Astrocyte of the spinal cord (primary cell): ENCODE data around the gene MAPKBP1.

Experiments
- DNase-seq: peaks from one replicate; pipeline ENCODE4 v3.0.0; 2011; ENCODE audit warnings: low read depth, low spot score
- H3K4me3 ChIP-seq: 2 replicates; pipeline ENCODE4 v1.5.1; 2011; ENCODE audit warnings: low read depth, mild to moderate bottlenecking, low read length, moderate library complexity
- in situ Hi-C: cut with HindIII; loops from 2 replicates; pipeline ENCODE4 v1.10.0; 2017; ENCODE audit warnings: low sequenced_read_pairs
- TF ChIP-seq, protein P1 (sequence below): IDR thresholded peaks from 2 replicates; pipeline ENCODE4 v1.5.1; 2012; ENCODE audit warnings: low read depth, mild to moderate bottlenecking, low read length, inconsistent platforms

The MAPKBP1 gene

DNA sequence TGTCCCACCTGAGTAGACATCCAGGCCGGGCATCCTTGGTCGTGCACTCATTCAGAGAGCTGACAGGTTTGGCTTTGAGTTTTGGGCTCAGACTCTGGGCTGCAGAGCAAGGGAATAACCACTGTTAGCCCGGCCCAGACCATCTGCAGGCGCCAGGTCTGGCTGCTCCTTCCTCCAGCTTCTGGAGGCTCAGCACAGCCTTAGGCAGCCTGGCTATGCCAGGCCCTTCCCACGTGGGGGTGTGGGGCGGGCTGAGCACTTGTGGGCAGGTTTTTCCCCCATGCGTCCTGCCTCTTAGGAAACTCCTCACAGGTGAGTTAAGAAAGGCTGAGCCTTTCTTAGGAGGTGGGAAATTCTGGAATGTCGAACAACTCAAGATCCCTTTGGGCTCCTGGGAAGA is 75.6 kb downstream of the MAPKBP1 start:
- DNase-seq, result no peak
- in situ Hi-C loops, result no loop called here
- no peak overlapping the region for H3K4me3 ChIP-seq
- TF ChIP-seq, protein P1, sequence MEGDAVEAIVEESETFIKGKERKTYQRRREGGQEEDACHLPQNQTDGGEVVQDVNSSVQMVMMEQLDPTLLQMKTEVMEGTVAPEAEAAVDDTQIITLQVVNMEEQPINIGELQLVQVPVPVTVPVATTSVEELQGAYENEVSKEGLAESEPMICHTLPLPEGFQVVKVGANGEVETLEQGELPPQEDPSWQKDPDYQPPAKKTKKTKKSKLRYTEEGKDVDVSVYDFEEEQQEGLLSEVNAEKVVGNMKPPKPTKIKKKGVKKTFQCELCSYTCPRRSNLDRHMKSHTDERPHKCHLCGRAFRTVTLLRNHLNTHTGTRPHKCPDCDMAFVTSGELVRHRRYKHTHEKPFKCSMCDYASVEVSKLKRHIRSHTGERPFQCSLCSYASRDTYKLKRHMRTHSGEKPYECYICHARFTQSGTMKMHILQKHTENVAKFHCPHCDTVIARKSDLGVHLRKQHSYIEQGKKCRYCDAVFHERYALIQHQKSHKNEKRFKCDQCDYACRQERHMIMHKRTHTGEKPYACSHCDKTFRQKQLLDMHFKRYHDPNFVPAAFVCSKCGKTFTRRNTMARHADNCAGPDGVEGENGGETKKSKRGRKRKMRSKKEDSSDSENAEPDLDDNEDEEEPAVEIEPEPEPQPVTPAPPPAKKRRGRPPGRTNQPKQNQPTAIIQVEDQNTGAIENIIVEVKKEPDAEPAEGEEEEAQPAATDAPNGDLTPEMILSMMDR, result no peak

DNA sequence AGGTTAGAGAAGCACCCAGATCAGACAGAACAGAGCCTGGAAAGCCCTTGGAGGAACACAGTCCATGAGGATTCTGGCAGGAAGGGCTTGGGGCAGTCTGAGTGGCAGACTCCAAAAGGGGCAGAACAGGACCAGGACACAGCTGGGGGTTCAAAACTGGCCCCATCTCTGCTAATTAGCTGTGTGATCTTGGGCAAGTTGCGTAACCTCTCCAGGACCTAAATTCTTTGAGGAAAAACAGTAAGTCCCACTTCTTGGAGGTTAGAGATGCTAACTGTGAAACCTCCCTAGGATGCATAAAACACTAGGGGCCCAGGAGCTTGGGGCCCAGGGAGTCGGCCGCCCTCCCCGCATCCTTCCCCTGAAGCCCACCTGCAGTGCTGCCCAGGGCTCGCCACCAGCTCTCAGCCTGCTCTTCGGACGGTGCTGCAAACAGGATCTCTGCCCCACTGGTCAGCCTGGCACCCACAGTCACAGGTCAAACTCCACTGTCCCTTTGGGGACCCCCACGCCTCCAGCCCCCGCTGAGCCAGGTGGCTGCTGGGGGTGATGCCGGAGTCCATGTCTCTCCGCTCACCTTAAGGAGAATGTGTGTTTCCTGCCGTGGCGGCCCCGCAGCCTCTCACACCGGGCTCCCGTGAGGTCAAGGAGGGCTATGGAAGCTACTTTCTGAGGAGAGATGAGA is 76.3 kb downstream of the MAPKBP1 start:
- no peak for DNase-seq
- H3K4me3 ChIP-seq, result no peak overlapping the region
- in situ Hi-C loops, result no loop called here
- TF ChIP-seq, protein P1, result no peak

DNA sequence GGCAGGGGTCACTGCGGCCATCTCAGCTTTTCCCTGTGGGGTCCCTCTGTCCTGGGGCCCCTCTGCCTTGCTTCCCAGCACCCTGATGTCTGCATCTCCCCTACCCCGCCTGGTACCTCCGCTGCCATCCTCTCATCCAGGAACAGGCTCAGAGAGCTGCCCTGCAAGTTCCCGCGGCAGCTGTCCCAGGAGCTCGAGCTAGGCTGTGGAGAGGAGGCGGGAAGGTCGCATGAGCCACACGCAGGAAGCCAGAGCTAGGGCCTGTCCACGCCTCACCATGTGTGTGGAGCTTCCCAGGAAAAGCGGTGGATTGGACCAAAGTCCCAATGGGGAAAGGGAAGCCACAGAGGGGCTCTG is 76.9 kb downstream of the MAPKBP1 start:
- TF ChIP-seq, protein P1, result no peak
- DNase-seq, result no peak
- no peak overlapping the region for H3K4me3 ChIP-seq
- in situ Hi-C loops, result no loop called here

DNA sequence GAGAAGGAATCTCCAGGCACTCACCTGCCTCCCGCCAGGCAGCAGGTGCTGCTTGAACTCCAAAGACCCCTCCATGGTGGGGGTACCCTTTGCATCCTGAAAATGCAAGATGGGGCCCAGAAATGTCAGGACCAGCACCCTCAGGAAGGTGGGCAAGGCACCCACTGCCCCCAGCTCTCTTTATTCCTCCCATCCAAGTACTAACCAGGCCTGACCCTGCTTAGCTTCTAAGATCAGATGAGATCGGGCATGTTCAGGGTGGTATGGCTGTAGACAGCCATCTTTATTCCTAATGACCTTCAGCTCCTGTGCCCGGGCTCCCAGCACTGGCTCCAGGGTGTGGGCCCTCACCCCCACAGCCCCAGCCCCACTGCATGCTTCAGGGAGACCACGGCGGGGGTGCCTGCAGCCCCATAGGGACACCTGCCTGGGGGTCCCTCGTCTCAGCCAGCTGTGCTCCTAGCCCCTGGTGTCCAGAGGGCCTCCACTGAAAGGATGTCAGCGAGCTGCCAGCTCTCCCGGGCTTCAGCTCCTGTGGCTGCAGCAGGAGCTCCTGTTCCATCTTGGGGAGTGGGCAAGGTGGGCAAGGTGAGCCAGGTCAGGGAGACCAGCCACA is 77.6 kb downstream of the MAPKBP1 start:
- no peak overlapping the region for H3K4me3 ChIP-seq
- in situ Hi-C loops, result no loop called here
- TF ChIP-seq, protein P1, result no peak
- no peak for DNase-seq

DNA sequence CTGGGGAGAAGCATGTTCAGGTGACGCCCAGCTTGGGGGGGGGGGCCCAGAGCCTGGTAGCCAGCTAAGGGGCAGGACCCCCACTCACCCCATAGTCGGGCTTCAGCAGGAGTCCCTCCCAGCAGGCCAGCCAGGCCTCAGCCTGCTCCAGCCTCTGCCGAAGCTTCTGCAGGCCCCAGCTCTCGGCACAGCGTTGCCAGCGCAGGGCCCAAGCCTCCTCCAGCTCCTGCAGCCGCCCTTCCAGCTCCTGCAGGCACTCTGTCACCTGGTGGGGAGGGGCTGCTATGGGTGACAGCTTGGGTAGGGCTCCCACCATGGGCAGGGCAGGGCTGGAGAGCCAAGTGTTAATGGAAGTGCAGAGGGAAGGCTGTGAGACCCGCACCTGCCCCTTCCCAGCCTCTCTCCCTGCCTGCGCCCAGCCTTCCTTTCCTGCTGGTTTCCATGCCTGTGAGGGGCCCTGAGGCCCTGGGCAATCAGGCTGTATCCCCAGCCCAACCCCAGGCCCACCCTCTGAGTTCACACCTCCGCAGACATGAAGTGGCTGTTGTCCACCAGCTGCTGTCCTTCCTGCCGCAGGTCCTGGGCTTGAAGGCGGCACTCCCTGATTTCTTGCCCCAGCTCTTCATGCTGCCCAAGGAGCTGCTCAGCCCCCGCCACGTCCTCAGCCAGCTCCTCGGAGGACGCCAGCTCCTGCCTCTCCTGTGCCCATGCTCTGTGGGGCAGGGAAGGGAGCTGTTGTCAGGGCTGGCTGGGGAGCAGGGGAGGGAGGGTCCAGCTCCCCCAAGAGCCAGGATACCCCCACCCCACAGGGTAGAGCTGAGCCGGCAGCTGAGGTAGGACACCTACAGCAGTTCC is 78.7 kb downstream of the MAPKBP1 start:
- in situ Hi-C loops, result no loop called here
- TF ChIP-seq, protein P1, result no peak
- DNase-seq, result no peak
- H3K4me3 ChIP-seq, result no peak overlapping the region

DNA sequence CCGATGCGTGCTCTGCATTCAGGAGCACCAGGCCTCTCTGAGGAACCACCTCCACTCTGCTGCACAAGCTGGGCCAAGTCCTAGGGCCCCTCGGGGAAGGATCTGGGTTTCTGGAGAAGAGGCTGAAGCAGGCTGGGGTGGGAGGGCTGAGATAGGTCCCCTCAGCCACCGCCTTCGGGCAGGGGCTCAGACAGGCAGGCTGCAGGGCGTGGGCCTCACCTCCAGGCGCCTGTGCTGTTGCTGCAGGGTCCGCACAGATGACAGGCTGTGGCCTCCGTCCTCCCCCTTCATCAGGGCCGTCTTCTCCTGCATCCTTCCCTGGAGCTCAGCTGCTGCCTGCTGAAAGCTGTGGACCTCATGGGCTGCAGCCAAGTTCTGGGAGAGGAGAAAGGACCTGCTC is 79.5 kb downstream of the MAPKBP1 start:
- no peak for DNase-seq
- TF ChIP-seq, protein P1, result no peak
- H3K4me3 ChIP-seq, result no peak overlapping the region
- in situ Hi-C loops, result no loop called here
